Esophagus squamous epithelium (tissue), 4 donors: Measurements from ENCODE around the gene FOXK2.

Experiments used
- POLR2A ChIP-seq, 4 donors: fragments of 450-650 bp; IDR thresholded peaks; one replicate each; pipeline ENCODE4 v1.6.1; 2017; ENCODE audit warnings: antibody characterized with exemption in 4 of 4, mild to moderate bottlenecking in 4 of 4, moderate library complexity in 3 of 4
- TF ChIP-seq, protein P1 (sequence below), 6 experiments: fragments of 450-650 bp in 4 of 6; fragments of 200-600 bp in 2 of 6; sonication (generic) in 2 of 6; IDR thresholded peaks; one replicate each; pipeline ENCODE4 v1.5.1; 2016 to 2019; ENCODE audit warnings: antibody characterized with exemption in 6 of 6, mild to moderate bottlenecking in 4 of 6, moderate library complexity in 4 of 6

DNA sequence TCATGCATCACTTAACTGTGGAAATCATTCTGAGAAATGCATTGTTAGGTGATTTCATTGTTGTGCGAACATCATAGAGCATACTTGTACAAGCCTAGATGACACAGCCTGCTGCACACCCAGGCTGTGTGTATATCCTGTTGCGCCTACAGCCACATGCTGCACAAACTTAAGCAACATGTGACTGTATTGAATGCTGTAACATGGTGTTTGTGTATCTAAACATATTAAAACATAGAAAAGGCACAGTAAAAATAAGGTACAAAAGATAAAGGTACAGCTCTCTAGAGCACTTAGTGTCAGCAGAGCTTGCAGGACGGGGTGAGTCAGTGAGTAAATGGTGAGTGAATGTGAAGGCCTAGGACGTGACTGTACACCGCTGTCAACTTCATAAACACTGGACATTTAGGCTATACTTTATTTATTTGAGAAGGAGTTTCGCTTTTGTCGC lies 11.9 kb downstream of the FOXK2 start:
- TF ChIP-seq, protein P1, sequence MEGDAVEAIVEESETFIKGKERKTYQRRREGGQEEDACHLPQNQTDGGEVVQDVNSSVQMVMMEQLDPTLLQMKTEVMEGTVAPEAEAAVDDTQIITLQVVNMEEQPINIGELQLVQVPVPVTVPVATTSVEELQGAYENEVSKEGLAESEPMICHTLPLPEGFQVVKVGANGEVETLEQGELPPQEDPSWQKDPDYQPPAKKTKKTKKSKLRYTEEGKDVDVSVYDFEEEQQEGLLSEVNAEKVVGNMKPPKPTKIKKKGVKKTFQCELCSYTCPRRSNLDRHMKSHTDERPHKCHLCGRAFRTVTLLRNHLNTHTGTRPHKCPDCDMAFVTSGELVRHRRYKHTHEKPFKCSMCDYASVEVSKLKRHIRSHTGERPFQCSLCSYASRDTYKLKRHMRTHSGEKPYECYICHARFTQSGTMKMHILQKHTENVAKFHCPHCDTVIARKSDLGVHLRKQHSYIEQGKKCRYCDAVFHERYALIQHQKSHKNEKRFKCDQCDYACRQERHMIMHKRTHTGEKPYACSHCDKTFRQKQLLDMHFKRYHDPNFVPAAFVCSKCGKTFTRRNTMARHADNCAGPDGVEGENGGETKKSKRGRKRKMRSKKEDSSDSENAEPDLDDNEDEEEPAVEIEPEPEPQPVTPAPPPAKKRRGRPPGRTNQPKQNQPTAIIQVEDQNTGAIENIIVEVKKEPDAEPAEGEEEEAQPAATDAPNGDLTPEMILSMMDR (IDR thresholded peaks at IDR 0.05): no peak
- TF ChIP-seq POLR2A (IDR thresholded peaks at IDR 0.05): no peak
